IMR-90 (cell line): ENCODE data around the gene SLC25A21. TPM values are rescaled to one million over a fixed set of nuclear protein-coding genes. Genes with fewer than 3 reads are reported as not detected.

Experiments
- ATAC-seq: fragments of 200-7000 bp; cut with Tn5 transposase; 2 replicates; pipeline ENCODE4 v1.9.1; 2020; ENCODE audit warnings: low read depth, mild to moderate bottlenecking, moderate library complexity
- BruUV-seq: library from RNA; stranded (reverse); fragments of 400-500 nt; replicated peaks from 2 replicates; lab custom pipeline; 2021; lab: Mats Ljungman, UMichigan
- CTCF ChIA-PET: fragments of 300-600 bp; formaldehyde crosslinking; extraction: SDS; loops from one replicate; lab custom pipeline; 2021; ENCODE audit warnings: antibody characterized with exemption; lab: Yijun Ruan, JAX
- POLR2A ChIA-PET: fragments of 300-600 bp; sonication (Branson Sonifier 250); formaldehyde crosslinking; loops from one replicate; lab custom pipeline; 2022; ENCODE audit warnings: antibody characterized with exemption; ENCODE audit not compliant: unreplicated experiment; lab: Charles Lee
- DNase-seq: peaks from one replicate; pipeline ENCODE4 v3.0.0; 2013
- H2AFZ ChIP-seq: replicated peaks from 2 replicates; pipeline ENCODE3; 2013; ENCODE audit warnings: low read length, mild to moderate bottlenecking; ENCODE audit not compliant: poor library complexity
- H2AK5ac ChIP-seq: 2 replicates; pipeline ENCODE4 v1.6.1; 2013; ENCODE audit warnings: low read depth, low read length, inconsistent platforms
- H2AK9ac ChIP-seq: replicated peaks from 2 replicates; pipeline ENCODE3; 2013; ENCODE audit warnings: mild to moderate bottlenecking, low read depth, low read length, moderate library complexity; ENCODE audit not compliant: poor library complexity
- H2BK120ac ChIP-seq: 2 replicates; pipeline ENCODE4 v1.6.1; 2013; ENCODE audit warnings: low read depth, low read length, inconsistent platforms
- H2BK15ac ChIP-seq: 3 replicates; pipeline ENCODE4 v1.6.1; 2013; ENCODE audit warnings: low read depth, low read length, inconsistent platforms
- H2BK20ac ChIP-seq: 2 replicates; pipeline ENCODE4 v1.6.1; 2013; ENCODE audit warnings: low read depth, mild to moderate bottlenecking, inconsistent platforms, low read length, moderate library complexity
- H2BK5ac ChIP-seq: 2 replicates; pipeline ENCODE4 v1.6.1; 2013; ENCODE audit warnings: mild to moderate bottlenecking, low read depth, low read length, inconsistent platforms; ENCODE audit not compliant: poor library complexity, severe bottlenecking
- H3K14ac ChIP-seq: replicated peaks from 2 replicates; pipeline ENCODE4 v1.6.1; 2013; ENCODE audit warnings: low read depth, low read length, inconsistent platforms
- H3K18ac ChIP-seq: 2 replicates; pipeline ENCODE4 v1.6.1; 2013; ENCODE audit warnings: low read depth, low read length, control low read depth
- H3K23ac ChIP-seq: 2 replicates; pipeline ENCODE4 v1.6.1; 2013; ENCODE audit warnings: low read depth, low read length, inconsistent platforms
- H3K27ac ChIP-seq: 2 replicates; pipeline ENCODE4 v1.5.1; 2013; ENCODE audit warnings: mild to moderate bottlenecking, control low read depth, low read length; ENCODE audit not compliant: insufficient read depth
- H3K27me3 ChIP-seq: 2 replicates; pipeline ENCODE4 v1.6.1; 2013; ENCODE audit warnings: low read length; ENCODE audit not compliant: control insufficient read depth, insufficient read depth
- H3K36me3 ChIP-seq: 2 replicates; pipeline ENCODE4 v1.6.1; 2013; ENCODE audit warnings: low read length, mixed read lengths; ENCODE audit not compliant: control insufficient read depth, insufficient read depth
- H3K4ac ChIP-seq: 2 replicates; pipeline ENCODE4 v1.6.1; 2013; ENCODE audit warnings: low read depth, low read length, inconsistent platforms
- H3K4me1 ChIP-seq: 2 replicates; pipeline ENCODE4 v1.6.1; 2013; ENCODE audit warnings: low read length, mixed read lengths; ENCODE audit not compliant: control insufficient read depth, insufficient read depth
- H3K4me2 ChIP-seq: 2 replicates; pipeline ENCODE4 v1.6.1; 2013; ENCODE audit warnings: low read depth, mild to moderate bottlenecking, control low read depth, low read length, moderate library complexity
- H3K4me3 ChIP-seq: 2 replicates; pipeline ENCODE4 v1.5.1; 2013; ENCODE audit warnings: low read depth, mild to moderate bottlenecking, control low read depth, low read length, moderate library complexity; ENCODE audit not compliant: insufficient read depth
- H3K56ac ChIP-seq: 2 replicates; pipeline ENCODE4 v1.6.1; 2013; ENCODE audit warnings: low read length, inconsistent platforms; ENCODE audit not compliant: insufficient read depth; ENCODE audit errors: extremely low read depth
- H3K79me1 ChIP-seq, 2 experiments: 2 replicates each; pipeline ENCODE4 v1.6.1; 2013; ENCODE audit warnings: low read length in 2 of 2, inconsistent platforms in 1 of 2, low read depth in 1 of 2
- H3K9ac ChIP-seq: 2 replicates; pipeline ENCODE4 v1.6.1; 2013; ENCODE audit warnings: low read depth, low read length, control low read depth
- H3K9me1 ChIP-seq: 2 replicates; pipeline ENCODE4 v1.6.1; 2013; ENCODE audit warnings: low read length, inconsistent platforms; ENCODE audit not compliant: insufficient read depth
- H3K9me3 ChIP-seq: 2 replicates; pipeline ENCODE4 v1.6.1; 2013; ENCODE audit warnings: low read length; ENCODE audit not compliant: control insufficient read depth, insufficient read depth
- H4K20me1 ChIP-seq: 2 replicates; pipeline ENCODE4 v1.6.1; 2013; ENCODE audit warnings: low read length, inconsistent platforms; ENCODE audit not compliant: insufficient read depth
- H4K5ac ChIP-seq: 2 replicates; pipeline ENCODE4 v1.6.1; 2013; ENCODE audit warnings: mild to moderate bottlenecking, low read depth, low read length, control low read depth
- H4K8ac ChIP-seq, 2 experiments: 2 replicates each; pipeline ENCODE4 v1.6.1; 2013; ENCODE audit warnings: low read depth in 2 of 2, low read length in 2 of 2, control low read depth in 1 of 2, inconsistent platforms in 1 of 2
- H4K91ac ChIP-seq: 2 replicates; pipeline ENCODE4 v1.6.1; 2013; ENCODE audit warnings: low read depth, low read length, inconsistent platforms; ENCODE audit not compliant: insufficient read depth
- BHLHE40 ChIP-seq: fragments of 150-350 bp; IDR thresholded peaks from 2 replicates; pipeline ENCODE4 v1.6.1; 2016; ENCODE audit warnings: mild to moderate bottlenecking, low read depth, low read length
- CEBPB ChIP-seq: IDR thresholded peaks from 2 replicates; pipeline ENCODE4 v1.6.1; 2012; ENCODE audit warnings: low read depth, low read length, improper control_type of control experiment
- CHD1 ChIP-seq: IDR thresholded peaks from 2 replicates; pipeline ENCODE4 v1.6.1; 2012; ENCODE audit warnings: low read depth, low read length, improper control_type of control experiment
- FOS ChIP-seq: fragments of 150-350 bp; IDR thresholded peaks from 2 replicates; pipeline ENCODE4 v1.6.1; 2016; ENCODE audit warnings: low read depth, low read length
- MAFK ChIP-seq: IDR thresholded peaks from 2 replicates; pipeline ENCODE4 v1.6.1; 2012; ENCODE audit warnings: low read depth, low read length, improper control_type of control experiment
- MAZ ChIP-seq: IDR thresholded peaks from 2 replicates; pipeline ENCODE4 v1.6.1; 2012; ENCODE audit warnings: low read depth, mild to moderate bottlenecking, low read length, improper control_type of control experiment, moderate library complexity, borderline replicate concordance
- MXI1 ChIP-seq: IDR thresholded peaks from 2 replicates; pipeline ENCODE4 v1.6.1; 2012; ENCODE audit warnings: low read depth, mild to moderate bottlenecking, low read length, moderate library complexity, borderline replicate concordance
- NFE2L2 ChIP-seq: fragments of 150-350 bp; IDR thresholded peaks from 2 replicates; pipeline ENCODE4 v1.6.1; 2016; ENCODE audit warnings: low read depth, mild to moderate bottlenecking, low read length
- POLR2A ChIP-seq: IDR thresholded peaks from 2 replicates; pipeline ENCODE4 v1.6.1; 2012; ENCODE audit warnings: mild to moderate bottlenecking, low read depth, low read length
- RAD21 ChIP-seq: IDR thresholded peaks from 2 replicates; pipeline ENCODE4 v1.6.1; 2012; ENCODE audit warnings: low read length, improper control_type of control experiment
- RCOR1 ChIP-seq: IDR thresholded peaks from 2 replicates; pipeline ENCODE4 v1.6.1; 2012; ENCODE audit warnings: mild to moderate bottlenecking, low read length, improper control_type of control experiment; ENCODE audit not compliant: insufficient replicate concordance
- RFX5 ChIP-seq: IDR thresholded peaks from 2 replicates; pipeline ENCODE4 v1.8.0; 2012; ENCODE audit warnings: low read depth, mild to moderate bottlenecking, low read length, moderate library complexity
- SMC3 ChIP-seq: fragments of 150-350 bp; IDR thresholded peaks from 2 replicates; pipeline ENCODE4 v1.6.1; 2016; ENCODE audit warnings: low read depth, mild to moderate bottlenecking, antibody characterized with exemption, low read length, moderate library complexity
- dilution Hi-C: fragments of 300-500 bp; cut with HindIII; formaldehyde crosslinking; loops from one replicate; pipeline ENCODE4 v1.14.3; 2018; ENCODE audit warnings: low sequenced_read_pairs; ENCODE audit not compliant: unreplicated experiment
- in situ Hi-C: fragments of 300-500 bp; cut with MboI; formaldehyde crosslinking; loops from 3 replicates; pipeline ENCODE4 v1.14.3; 2019; ENCODE audit warnings: low sequenced_read_pairs, inconsistent platforms, mixed read lengths
- intact Hi-C: fragments of 100-400 bp; cut with micrococcal nuclease; formaldehyde crosslinking; loops from 2 replicates; pipeline ENCODE4 v1.10.0; 2022
- polyA plus RNA-seq, 3 experiments: library from polyadenylated mRNA; depleted of rRNA; stranded (reverse); fragments of >200 nt; gene quantifications; 2 replicates each; pipeline ENCODE4 v1.2.3, GENCODE V29; 2012; ENCODE audit warnings: low replicate concordance in 1 of 3
- total RNA-seq: library from RNA; depleted of rRNA; stranded (reverse); fragments of >200 nt; gene quantifications from 2 replicates; pipeline ENCODE4 v1.2.3, GENCODE V29; 2012
- TF ChIP-seq, protein P1 (sequence below): fragments of 150-350 bp; IDR thresholded peaks from 2 replicates; pipeline ENCODE4 v1.6.1; 2017; ENCODE audit warnings: mild to moderate bottlenecking, antibody characterized with exemption, low read length, low read depth
- TF ChIP-seq, protein P2 (sequence below): fragments of 150-350 bp; IDR thresholded peaks from 2 replicates; pipeline ENCODE4 v1.6.1; 2016; ENCODE audit warnings: low read depth, mild to moderate bottlenecking, low read length, moderate library complexity, borderline replicate concordance
- TF ChIP-seq, protein P3 (sequence below): conservative IDR thresholded peaks from 2 replicates; pipeline ENCODE4 v1.5.1; 2012; ENCODE audit warnings: mild to moderate bottlenecking, low read depth, low read length, improper control_type of control experiment

Gene SLC25A21
- total and polyA plus RNA-seq, 2 of the 4 experiments (the other 2 are of a cell fraction), result 0.62 to 0.90 TPM

GRCh38 chr14:37048666-37049071 is 123.7 kb downstream of the SLC25A21 start:
- H3K4me3 ChIP-seq, result no peak overlapping the region

More at GRCh38 chr14:37048666-37049071, 123.7 kb downstream of the SLC25A21 start:
- no peak overlapping the region for H4K5ac ChIP-seq
- DNase-seq (peak; percentile 20), ATAC-seq (no peak)
- H3K9me3 ChIP-seq, result no peaks in the 10 kb centered on the region
- H3K27me3 ChIP-seq, result no peaks in the 10 kb centered on the region
- H4K8ac ChIP-seq, result no peak overlapping the region
- H3K79me1 ChIP-seq, result no peaks in the 10 kb centered on the region
- H3K9ac ChIP-seq, result no peak overlapping the region
- H3K4me2 ChIP-seq, result no peak overlapping the region
- no peak overlapping the region for H3K18ac ChIP-seq
- ChIA-PET POLR2A (no interaction called here), CTCF (interaction anchor here (0.6 kb wide), 1 partner anchor 72 kb away, joined by 3 read pairs; no protein-coding TSS in a partner anchor)
- H3K23ac ChIP-seq, result no peak overlapping the region
- TF ChIP-seq RFX5 (no peak), SMC3 (no peak), MAZ (no peak), CEBPB (no peak), BHLHE40 (no peak), MXI1 (no peak), NFE2L2 (no peak), FOS (no peak), RCOR1 (no peak), MAFK (no peak), RAD21 (no peak), POLR2A (no peak), CHD1 (no peak)
- TF ChIP-seq, protein P1, sequence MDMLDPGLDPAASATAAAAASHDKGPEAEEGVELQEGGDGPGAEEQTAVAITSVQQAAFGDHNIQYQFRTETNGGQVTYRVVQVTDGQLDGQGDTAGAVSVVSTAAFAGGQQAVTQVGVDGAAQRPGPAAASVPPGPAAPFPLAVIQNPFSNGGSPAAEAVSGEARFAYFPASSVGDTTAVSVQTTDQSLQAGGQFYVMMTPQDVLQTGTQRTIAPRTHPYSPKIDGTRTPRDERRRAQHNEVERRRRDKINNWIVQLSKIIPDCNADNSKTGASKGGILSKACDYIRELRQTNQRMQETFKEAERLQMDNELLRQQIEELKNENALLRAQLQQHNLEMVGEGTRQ, result no peak
- TF ChIP-seq, protein P2, sequence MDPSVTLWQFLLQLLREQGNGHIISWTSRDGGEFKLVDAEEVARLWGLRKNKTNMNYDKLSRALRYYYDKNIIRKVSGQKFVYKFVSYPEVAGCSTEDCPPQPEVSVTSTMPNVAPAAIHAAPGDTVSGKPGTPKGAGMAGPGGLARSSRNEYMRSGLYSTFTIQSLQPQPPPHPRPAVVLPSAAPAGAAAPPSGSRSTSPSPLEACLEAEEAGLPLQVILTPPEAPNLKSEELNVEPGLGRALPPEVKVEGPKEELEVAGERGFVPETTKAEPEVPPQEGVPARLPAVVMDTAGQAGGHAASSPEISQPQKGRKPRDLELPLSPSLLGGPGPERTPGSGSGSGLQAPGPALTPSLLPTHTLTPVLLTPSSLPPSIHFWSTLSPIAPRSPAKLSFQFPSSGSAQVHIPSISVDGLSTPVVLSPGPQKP, result no peak
- TF ChIP-seq, protein P3, sequence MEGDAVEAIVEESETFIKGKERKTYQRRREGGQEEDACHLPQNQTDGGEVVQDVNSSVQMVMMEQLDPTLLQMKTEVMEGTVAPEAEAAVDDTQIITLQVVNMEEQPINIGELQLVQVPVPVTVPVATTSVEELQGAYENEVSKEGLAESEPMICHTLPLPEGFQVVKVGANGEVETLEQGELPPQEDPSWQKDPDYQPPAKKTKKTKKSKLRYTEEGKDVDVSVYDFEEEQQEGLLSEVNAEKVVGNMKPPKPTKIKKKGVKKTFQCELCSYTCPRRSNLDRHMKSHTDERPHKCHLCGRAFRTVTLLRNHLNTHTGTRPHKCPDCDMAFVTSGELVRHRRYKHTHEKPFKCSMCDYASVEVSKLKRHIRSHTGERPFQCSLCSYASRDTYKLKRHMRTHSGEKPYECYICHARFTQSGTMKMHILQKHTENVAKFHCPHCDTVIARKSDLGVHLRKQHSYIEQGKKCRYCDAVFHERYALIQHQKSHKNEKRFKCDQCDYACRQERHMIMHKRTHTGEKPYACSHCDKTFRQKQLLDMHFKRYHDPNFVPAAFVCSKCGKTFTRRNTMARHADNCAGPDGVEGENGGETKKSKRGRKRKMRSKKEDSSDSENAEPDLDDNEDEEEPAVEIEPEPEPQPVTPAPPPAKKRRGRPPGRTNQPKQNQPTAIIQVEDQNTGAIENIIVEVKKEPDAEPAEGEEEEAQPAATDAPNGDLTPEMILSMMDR, result no peak
- intact Hi-C loops, result no loop called here
- no peak overlapping the region for H3K56ac ChIP-seq
- H3K27ac ChIP-seq, result no peak overlapping the region
- H4K20me1 ChIP-seq, result no peaks in the 10 kb centered on the region
- no peaks in the 10 kb centered on the region; the same call in 1 of the 2 replicates for H3K4me1 ChIP-seq
- no peak overlapping the region for H4K91ac ChIP-seq
- H2AK9ac ChIP-seq, result no peak overlapping the region
- no TSS peak for BruUV-seq
- no peak overlapping the region for H3K4ac ChIP-seq
- H2AK5ac ChIP-seq, result no peak overlapping the region
- in situ Hi-C loops, result no loop called here
- no peak overlapping the region for H3K14ac ChIP-seq
- H2BK15ac ChIP-seq, result no peak overlapping the region
- H3K9me1 ChIP-seq, result no peaks in the 10 kb centered on the region
- no peak overlapping the region for H2AFZ ChIP-seq
- no peak overlapping the region for H2BK5ac ChIP-seq
- dilution Hi-C loops, result no loop called here
- H3K36me3 ChIP-seq, result no peaks in the 10 kb centered on the region
- no peak overlapping the region for H2BK20ac ChIP-seq
- H2BK120ac ChIP-seq, result no peak overlapping the region
